SU-DHL-6 (cell line): ENCODE data around the gene VSIG8.

Source experiments
- H2AFZ ChIP-seq: fragments of 200-600 bp; sonication (generic); 2 replicates; pipeline ENCODE4 v1.6.1; 2014; ENCODE audit warnings: low read depth, mild to moderate bottlenecking, moderate library complexity, mixed read lengths, antibody characterized with exemption, low read length; ENCODE audit not compliant: severe bottlenecking
- H3F3A ChIP-seq: fragments of 200-600 bp; shearing (Covaris generic); 2 replicates; pipeline ENCODE4 v1.6.0; 2016; ENCODE audit warnings: antibody characterized with exemption, mild to moderate bottlenecking; ENCODE audit not compliant: insufficient read depth
- H3K27ac ChIP-seq: fragments of 200-600 bp; sonication (generic); 2 replicates; pipeline ENCODE4 v1.5.1; 2016; ENCODE audit warnings: low read depth, mild to moderate bottlenecking, low read length, moderate library complexity, mixed read lengths
- H3K27me3 ChIP-seq: fragments of 200-600 bp; sonication (generic), shearing (Covaris generic); 2 replicates; pipeline ENCODE4 v1.6.0; 2014; ENCODE audit warnings: mild to moderate bottlenecking, low read length
- H3K36me3 ChIP-seq: fragments of 200-600 bp; sonication (generic); 2 replicates; pipeline ENCODE4 v1.6.1; 2014; ENCODE audit warnings: mild to moderate bottlenecking, low read length, mixed read lengths
- H3K4me2 ChIP-seq: fragments of 300-600, 200-600 bp; shearing (Covaris generic), sonication (generic); 2 replicates; pipeline ENCODE4 v1.6.0; 2014; ENCODE audit warnings: low read length, low read depth, mild to moderate bottlenecking; ENCODE audit not compliant: poor library complexity, severe bottlenecking
- H3K4me3 ChIP-seq: fragments of 200-600 bp; sonication (generic); 2 replicates; pipeline ENCODE4 v1.5.1; 2014; ENCODE audit warnings: antibody characterized with exemption, low read length, mild to moderate bottlenecking, mixed read lengths; ENCODE audit not compliant: insufficient read depth, poor library complexity, severe bottlenecking
- H3K79me2 ChIP-seq: fragments of 200-600 bp; sonication (generic); 2 replicates; pipeline ENCODE4 v1.6.1; 2014; ENCODE audit warnings: mild to moderate bottlenecking, low read length, moderate library complexity; ENCODE audit not compliant: insufficient read depth
- H3K9ac ChIP-seq: fragments of 200-600 bp; sonication (generic); 2 replicates; pipeline ENCODE4 v1.7.0; 2014; ENCODE audit warnings: mild to moderate bottlenecking, low read length
- H3K9me2 ChIP-seq: fragments of 200-600 bp; sonication (generic); replicated peaks from 2 replicates; pipeline ENCODE4 v1.6.1; 2014; ENCODE audit warnings: low read length; ENCODE audit not compliant: insufficient read depth
- H3K9me3 ChIP-seq: fragments of 200-600 bp; sonication (generic); 2 replicates; pipeline ENCODE4 v1.6.1; 2014; ENCODE audit warnings: low read length, mixed read lengths; ENCODE audit not compliant: insufficient read depth
- H4K20me1 ChIP-seq: fragments of 200-600 bp; sonication (generic); 2 replicates; pipeline ENCODE4 v1.6.1; 2014; ENCODE audit warnings: low read depth, mild to moderate bottlenecking, antibody characterized with exemption, low read length, moderate library complexity, mixed read lengths
- EZH2phosphoT487 ChIP-seq: fragments of 200-600 bp; sonication (generic), shearing (Covaris generic); conservative IDR thresholded peaks from 2 replicates; pipeline ENCODE4 v1.6.1; 2018; ENCODE audit warnings: mild to moderate bottlenecking, antibody characterized with exemption, low read length, moderate library complexity, mixed read lengths
- TF ChIP-seq, protein P1 (sequence below): fragments of 200-600 bp; sonication (generic); IDR thresholded peaks from one replicate; pipeline ENCODE4 v1.5.1; 2017; ENCODE audit warnings: antibody characterized with exemption, mild to moderate bottlenecking, low read length, moderate library complexity; ENCODE audit not compliant: insufficient read depth, poor library complexity, severe bottlenecking

VSIG8 gene

DNA sequence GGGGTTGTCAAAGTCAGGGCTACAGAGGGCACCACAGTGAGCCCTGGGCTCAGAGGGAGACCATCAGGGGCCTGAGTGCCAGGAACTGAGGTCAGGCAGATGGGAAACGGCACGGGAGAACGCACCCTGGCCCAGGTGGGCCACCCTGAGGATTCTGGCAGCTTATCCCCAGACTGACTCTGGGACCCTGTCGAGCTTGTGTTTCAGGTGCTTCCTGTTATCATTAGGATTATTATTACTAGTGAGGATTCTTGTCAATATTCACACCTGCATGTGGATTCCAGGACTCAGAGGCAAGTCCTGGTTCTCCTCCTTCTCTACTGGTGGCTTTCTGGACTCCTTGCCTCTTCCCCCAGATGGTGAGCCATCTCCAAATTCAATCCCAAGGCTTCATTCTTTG is 15.2 kb downstream of the VSIG8 start:
- TF ChIP-seq EZH2phosphoT487: no peak
- TF ChIP-seq, protein P1, sequence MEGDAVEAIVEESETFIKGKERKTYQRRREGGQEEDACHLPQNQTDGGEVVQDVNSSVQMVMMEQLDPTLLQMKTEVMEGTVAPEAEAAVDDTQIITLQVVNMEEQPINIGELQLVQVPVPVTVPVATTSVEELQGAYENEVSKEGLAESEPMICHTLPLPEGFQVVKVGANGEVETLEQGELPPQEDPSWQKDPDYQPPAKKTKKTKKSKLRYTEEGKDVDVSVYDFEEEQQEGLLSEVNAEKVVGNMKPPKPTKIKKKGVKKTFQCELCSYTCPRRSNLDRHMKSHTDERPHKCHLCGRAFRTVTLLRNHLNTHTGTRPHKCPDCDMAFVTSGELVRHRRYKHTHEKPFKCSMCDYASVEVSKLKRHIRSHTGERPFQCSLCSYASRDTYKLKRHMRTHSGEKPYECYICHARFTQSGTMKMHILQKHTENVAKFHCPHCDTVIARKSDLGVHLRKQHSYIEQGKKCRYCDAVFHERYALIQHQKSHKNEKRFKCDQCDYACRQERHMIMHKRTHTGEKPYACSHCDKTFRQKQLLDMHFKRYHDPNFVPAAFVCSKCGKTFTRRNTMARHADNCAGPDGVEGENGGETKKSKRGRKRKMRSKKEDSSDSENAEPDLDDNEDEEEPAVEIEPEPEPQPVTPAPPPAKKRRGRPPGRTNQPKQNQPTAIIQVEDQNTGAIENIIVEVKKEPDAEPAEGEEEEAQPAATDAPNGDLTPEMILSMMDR: no peak
- Histone ChIP-seq H3K27me3 (no peaks in the 10 kb centered on the region), H3K9me3 (no peaks in the 10 kb centered on the region), H3K4me2 (no peak overlapping the region), H3K9ac (no peak overlapping the region), H4K20me1 (no peaks in the 10 kb centered on the region), H3K9me2 (no peaks in the 10 kb centered on the region), H3K36me3 (no peaks in the 10 kb centered on the region), H3K4me3 (no peak overlapping the region), H3K27ac (no peak overlapping the region), H2AFZ (no peak overlapping the region), H3K79me2 (no peaks in the 10 kb centered on the region), H3F3A (no peaks in the 10 kb centered on the region)

DNA sequence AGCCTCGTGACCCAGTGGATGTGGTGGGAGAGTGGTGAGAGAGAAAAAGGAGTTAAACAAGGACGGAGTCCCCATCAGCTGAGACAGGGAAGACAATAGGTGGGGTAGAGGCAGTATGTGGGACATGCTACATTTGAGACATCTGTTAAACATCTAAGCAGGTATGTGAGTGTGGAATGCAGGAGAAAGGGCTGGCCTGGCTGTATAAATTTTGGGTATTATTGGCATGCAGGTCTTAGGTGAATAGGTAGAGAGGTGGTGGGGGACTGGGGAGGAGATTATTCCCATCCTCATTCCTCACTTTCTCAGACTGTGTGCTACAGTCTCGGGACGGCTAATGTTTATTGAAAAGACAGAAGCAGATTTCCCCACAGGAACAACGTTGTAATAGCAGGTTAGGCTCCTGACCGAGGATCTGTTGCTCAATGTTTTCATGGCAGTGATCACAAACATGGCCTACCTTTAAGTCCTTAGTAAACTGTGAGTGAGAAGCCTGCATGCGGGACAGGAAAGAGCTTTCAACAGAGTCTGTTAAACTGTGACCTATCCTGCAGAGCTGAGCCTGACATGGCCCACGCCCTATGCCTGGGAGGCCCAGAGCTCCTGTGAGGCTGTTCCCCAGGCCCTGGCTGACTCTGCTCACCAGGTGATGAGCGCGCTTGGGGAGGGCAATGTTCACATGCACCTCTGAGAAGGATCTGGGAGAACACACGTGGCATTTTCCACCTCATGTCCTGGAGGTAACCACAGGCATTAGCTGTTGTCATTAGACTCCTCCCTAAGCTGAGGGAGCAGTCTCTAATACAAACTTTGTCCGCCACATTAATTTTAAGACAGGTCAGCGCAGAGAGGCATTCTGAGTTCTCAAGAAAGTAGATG is 16.5 kb downstream of the VSIG8 start:
- no peaks in the 10 kb centered on the region for H3K27me3 ChIP-seq
- no peak overlapping the region for H3K4me2 ChIP-seq
- H3K9ac ChIP-seq: no peak overlapping the region
- TF ChIP-seq EZH2phosphoT487: no peak
- TF ChIP-seq, protein P1: no peak
- H3K9me2 ChIP-seq: no peaks in the 10 kb centered on the region
- no peaks in the 10 kb centered on the region for H3K79me2 ChIP-seq
- H3K9me3 ChIP-seq: no peaks in the 10 kb centered on the region
- no peaks in the 10 kb centered on the region for H3F3A ChIP-seq
- no peak overlapping the region for H2AFZ ChIP-seq
- no peak overlapping the region for H3K4me3 ChIP-seq
- no peak overlapping the region for H3K27ac ChIP-seq
- no peaks in the 10 kb centered on the region for H3K36me3 ChIP-seq
- no peaks in the 10 kb centered on the region for H4K20me1 ChIP-seq

DNA sequence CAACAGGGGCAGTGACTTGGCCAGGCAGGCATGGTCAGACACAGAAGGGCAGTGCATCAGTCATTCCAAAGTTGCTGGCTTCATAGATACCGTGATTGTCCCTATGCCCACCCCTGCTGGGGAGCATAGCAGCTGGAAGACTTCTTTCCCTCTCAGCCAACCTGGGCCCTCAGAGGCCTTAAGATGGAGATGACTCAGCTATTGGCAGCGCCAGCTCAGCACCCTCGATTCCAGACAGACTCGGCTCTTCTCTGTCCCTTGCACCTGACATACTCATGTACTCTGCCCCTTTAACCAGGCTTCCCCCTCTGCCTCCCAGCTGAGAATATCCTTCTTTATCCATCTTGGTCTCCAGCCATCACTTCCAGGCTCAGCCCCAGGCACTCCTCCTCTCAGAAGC is 19.0 kb downstream of the VSIG8 start:
- Histone ChIP-seq H3K27ac (no peak overlapping the region), H3K4me3 (no peak overlapping the region), H3K9ac (no peak overlapping the region), H3K9me2 (no peaks in the 10 kb centered on the region), H3F3A (no peaks in the 10 kb centered on the region), H2AFZ (no peak overlapping the region), H3K27me3 (no peaks in the 10 kb centered on the region), H4K20me1 (no peaks in the 10 kb centered on the region), H3K9me3 (no peaks in the 10 kb centered on the region), H3K36me3 (no peaks in the 10 kb centered on the region), H3K79me2 (no peaks in the 10 kb centered on the region), H3K4me2 (no peak overlapping the region)
- TF ChIP-seq, protein P1: no peak
- no peak for TF ChIP-seq EZH2phosphoT487
